ENCODE measurements around the gene KLF7.

DNA sequence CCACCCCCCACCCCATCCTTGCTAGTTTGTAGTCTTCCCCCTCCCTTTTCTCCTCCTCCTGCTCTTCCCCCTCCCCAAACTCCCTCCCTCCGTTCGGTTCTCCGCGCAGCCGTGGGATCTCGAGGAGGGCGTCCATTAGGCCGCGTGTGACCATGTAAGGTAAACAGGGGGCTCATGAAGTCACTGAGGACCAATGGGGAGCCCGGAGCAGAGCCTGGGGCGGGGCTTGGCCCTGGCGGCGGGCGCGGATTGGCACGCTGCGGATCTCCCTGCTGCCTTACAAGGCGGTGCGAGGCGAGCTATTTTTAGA, 246 bp upstream of the KLF7 start:
- TF ChIP-seq SAP30 (IDR thresholded peaks at IDR 0.05; ENCODE audit: borderline replicate concordance, insufficient read depth, low read depth, low read length, poor library complexity, severe bottlenecking) (no peak), ZNF717 (CRISPR knock-in tag; IDR thresholded peaks at IDR 0.05) (no peak), ZNF589 (CRISPR knock-in tag; IDR thresholded peaks at IDR 0.05; ENCODE audit: low read depth) (no peak), ZNF561 (CRISPR knock-in tag; conservative IDR thresholded peaks at IDR 0.05) (no peak), SNAPC5 (CRISPR knock-in tag; IDR thresholded peaks at IDR 0.05) (no peak), MCM2 (IDR thresholded peaks at IDR 0.05; ENCODE audit: low read depth) (no peak), SPI1 (IDR thresholded peaks at IDR 0.05; ENCODE audit: borderline replicate concordance, low read depth, low read length) (no peak), RCOR1 (IDR thresholded peaks at IDR 0.05; ENCODE audit: borderline replicate concordance in 1 of 2, low read depth in 2 of 2, low read length in 2 of 2) (no peak), POLR2AphosphoS5 (IDR thresholded peaks at IDR 0.05; ENCODE audit: control insufficient read depth, insufficient read depth, low read depth, low read length) (no peak)
- TF ChIP-seq, protein P1, sequence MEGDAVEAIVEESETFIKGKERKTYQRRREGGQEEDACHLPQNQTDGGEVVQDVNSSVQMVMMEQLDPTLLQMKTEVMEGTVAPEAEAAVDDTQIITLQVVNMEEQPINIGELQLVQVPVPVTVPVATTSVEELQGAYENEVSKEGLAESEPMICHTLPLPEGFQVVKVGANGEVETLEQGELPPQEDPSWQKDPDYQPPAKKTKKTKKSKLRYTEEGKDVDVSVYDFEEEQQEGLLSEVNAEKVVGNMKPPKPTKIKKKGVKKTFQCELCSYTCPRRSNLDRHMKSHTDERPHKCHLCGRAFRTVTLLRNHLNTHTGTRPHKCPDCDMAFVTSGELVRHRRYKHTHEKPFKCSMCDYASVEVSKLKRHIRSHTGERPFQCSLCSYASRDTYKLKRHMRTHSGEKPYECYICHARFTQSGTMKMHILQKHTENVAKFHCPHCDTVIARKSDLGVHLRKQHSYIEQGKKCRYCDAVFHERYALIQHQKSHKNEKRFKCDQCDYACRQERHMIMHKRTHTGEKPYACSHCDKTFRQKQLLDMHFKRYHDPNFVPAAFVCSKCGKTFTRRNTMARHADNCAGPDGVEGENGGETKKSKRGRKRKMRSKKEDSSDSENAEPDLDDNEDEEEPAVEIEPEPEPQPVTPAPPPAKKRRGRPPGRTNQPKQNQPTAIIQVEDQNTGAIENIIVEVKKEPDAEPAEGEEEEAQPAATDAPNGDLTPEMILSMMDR (IDR thresholded peaks at IDR 0.05 in 2 of 3, conservative IDR thresholded peaks at IDR 0.05 in 1 of 3; ENCODE audit: insufficient read depth in 2 of 3, low read depth in 1 of 3, low read length in 3 of 3), result no peak
- TF ChIP-seq, protein P2, sequence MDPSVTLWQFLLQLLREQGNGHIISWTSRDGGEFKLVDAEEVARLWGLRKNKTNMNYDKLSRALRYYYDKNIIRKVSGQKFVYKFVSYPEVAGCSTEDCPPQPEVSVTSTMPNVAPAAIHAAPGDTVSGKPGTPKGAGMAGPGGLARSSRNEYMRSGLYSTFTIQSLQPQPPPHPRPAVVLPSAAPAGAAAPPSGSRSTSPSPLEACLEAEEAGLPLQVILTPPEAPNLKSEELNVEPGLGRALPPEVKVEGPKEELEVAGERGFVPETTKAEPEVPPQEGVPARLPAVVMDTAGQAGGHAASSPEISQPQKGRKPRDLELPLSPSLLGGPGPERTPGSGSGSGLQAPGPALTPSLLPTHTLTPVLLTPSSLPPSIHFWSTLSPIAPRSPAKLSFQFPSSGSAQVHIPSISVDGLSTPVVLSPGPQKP (CRISPR knock-in tag; IDR thresholded peaks at IDR 0.05), result no peak
- TF ChIP-seq, protein P3, sequence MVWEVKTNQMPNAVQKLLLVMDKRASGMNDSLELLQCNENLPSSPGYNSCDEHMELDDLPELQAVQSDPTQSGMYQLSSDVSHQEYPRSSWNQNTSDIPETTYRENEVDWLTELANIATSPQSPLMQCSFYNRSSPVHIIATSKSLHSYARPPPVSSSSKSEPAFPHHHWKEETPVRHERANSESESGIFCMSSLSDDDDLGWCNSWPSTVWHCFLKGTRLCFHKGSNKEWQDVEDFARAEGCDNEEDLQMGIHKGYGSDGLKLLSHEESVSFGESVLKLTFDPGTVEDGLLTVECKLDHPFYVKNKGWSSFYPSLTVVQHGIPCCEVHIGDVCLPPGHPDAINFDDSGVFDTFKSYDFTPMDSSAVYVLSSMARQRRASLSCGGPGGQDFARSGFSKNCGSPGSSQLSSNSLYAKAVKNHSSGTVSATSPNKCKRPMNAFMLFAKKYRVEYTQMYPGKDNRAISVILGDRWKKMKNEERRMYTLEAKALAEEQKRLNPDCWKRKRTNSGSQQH (CRISPR knock-in tag; IDR thresholded peaks at IDR 0.05), result no peak
- TF ChIP-seq, protein P4, sequence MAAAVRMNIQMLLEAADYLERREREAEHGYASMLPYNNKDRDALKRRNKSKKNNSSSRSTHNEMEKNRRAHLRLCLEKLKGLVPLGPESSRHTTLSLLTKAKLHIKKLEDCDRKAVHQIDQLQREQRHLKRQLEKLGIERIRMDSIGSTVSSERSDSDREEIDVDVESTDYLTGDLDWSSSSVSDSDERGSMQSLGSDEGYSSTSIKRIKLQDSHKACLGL (CRISPR knock-in tag; IDR thresholded peaks at IDR 0.05; ENCODE audit: borderline replicate concordance, poor library complexity, severe bottlenecking), result no peak
- TF ChIP-seq, protein P5, sequence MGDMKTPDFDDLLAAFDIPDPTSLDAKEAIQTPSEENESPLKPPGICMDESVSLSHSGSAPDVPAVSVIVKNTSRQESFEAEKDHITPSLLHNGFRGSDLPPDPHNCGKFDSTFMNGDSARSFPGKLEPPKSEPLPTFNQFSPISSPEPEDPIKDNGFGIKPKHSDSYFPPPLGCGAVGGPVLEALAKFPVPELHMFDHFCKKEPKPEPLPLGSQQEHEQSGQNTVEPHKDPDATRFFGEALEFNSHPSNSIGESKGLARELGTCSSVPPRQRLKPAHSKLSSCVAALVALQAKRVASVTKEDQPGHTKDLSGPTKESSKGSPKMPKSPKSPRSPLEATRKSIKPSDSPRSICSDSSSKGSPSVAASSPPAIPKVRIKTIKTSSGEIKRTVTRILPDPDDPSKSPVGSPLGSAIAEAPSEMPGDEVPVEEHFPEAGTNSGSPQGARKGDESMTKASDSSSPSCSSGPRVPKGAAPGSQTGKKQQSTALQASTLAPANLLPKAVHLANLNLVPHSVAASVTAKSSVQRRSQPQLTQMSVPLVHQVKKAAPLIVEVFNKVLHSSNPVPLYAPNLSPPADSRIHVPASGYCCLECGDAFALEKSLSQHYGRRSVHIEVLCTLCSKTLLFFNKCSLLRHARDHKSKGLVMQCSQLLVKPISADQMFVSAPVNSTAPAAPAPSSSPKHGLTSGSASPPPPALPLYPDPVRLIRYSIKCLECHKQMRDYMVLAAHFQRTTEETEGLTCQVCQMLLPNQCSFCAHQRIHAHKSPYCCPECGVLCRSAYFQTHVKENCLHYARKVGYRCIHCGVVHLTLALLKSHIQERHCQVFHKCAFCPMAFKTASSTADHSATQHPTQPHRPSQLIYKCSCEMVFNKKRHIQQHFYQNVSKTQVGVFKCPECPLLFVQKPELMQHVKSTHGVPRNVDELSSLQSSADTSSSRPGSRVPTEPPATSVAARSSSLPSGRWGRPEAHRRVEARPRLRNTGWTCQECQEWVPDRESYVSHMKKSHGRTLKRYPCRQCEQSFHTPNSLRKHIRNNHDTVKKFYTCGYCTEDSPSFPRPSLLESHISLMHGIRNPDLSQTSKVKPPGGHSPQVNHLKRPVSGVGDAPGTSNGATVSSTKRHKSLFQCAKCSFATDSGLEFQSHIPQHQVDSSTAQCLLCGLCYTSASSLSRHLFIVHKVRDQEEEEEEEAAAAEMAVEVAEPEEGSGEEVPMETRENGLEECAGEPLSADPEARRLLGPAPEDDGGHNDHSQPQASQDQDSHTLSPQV (IDR thresholded peaks at IDR 0.05), result no peak
